ENCODE data around the gene THRB.
A peak's percentile ranks its signal among the peaks of the same experiment; 100 is the strongest.

Gene THRB

GRCh38 chr3:24299806-24300626 lies 194.6 kb downstream of the THRB start:
- no peak for DNase-seq

GRCh38 chr3:24299246-24299805 lies 195.3 kb downstream of the THRB start:
- no peak for DNase-seq

- no peak for DNase-seq
Measured at GRCh38 chr3:24296441-24297205, 198.0 kb downstream of the THRB start.

- no peak for DNase-seq
Measured at GRCh38 chr3:24294150-24294549, 200.5 kb downstream of the THRB start.

GRCh38 chr3:24291646-24292045 lies 203.0 kb downstream of the THRB start:
- DNase-seq, result no peak

GRCh38 chr3:24290596-24290995 lies 204.1 kb downstream of the THRB start:
- DNase-seq, result no peak

GRCh38 chr3:24288496-24289236 lies 206.0 kb downstream of the THRB start:
- DNase-seq, result peak; percentile 9

GRCh38 chr3:24287755-24288450 lies 206.7 kb downstream of the THRB start:
- peak; percentile 27 for DNase-seq

- DNase-seq, result no peak
Measured at GRCh38 chr3:24286405-24286804, 208.2 kb downstream of the THRB start.

GRCh38 chr3:24278543-24278942 lies 216.1 kb downstream of the THRB start:
- no peak for DNase-seq

GRCh38 chr3:24273491-24273890 lies 221.2 kb downstream of the THRB start:
- DNase-seq, result no peak

GRCh38 chr3:24272875-24273274 lies 221.8 kb downstream of the THRB start:
- no peak for DNase-seq

GRCh38 chr3:24272408-24272807 lies 222.2 kb downstream of the THRB start:
- no peak for DNase-seq

- no peak for DNase-seq
Measured at GRCh38 chr3:24271228-24271627, 223.4 kb downstream of the THRB start.

GRCh38 chr3:24270744-24271143 lies 223.9 kb downstream of the THRB start:
- DNase-seq, result no peak

- DNase-seq, result no peak
Measured at GRCh38 chr3:24270204-24270691, 224.4 kb downstream of the THRB start.

- DNase-seq, result peak; percentile 21
Measured at GRCh38 chr3:24264748-24265158, 229.9 kb downstream of the THRB start.

- DNase-seq, result no peak
Measured at GRCh38 chr3:24264011-24264410, 230.6 kb downstream of the THRB start.

- no peak for DNase-seq
Measured at GRCh38 chr3:24263069-24263668, 231.5 kb downstream of the THRB start.

GRCh38 chr3:24261521-24261920 lies 233.1 kb downstream of the THRB start:
- no peak for DNase-seq

GRCh38 chr3:24259901-24260512 lies 234.6 kb downstream of the THRB start:
- DNase-seq, result no peak
